Measurements from ENCODE around the gene DENND2D. TPM values are rescaled to one million over a fixed set of nuclear protein-coding genes. Genes with fewer than 3 reads are reported as not detected.
A peak's percentile ranks its signal among the peaks of the same experiment; 100 is the strongest.

Gene DENND2D, protein sequence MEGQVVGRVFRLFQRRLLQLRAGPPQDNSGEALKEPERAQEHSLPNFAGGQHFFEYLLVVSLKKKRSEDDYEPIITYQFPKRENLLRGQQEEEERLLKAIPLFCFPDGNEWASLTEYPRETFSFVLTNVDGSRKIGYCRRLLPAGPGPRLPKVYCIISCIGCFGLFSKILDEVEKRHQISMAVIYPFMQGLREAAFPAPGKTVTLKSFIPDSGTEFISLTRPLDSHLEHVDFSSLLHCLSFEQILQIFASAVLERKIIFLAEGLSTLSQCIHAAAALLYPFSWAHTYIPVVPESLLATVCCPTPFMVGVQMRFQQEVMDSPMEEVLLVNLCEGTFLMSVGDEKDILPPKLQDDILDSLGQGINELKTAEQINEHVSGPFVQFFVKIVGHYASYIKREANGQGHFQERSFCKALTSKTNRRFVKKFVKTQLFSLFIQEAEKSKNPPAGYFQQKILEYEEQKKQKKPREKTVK
- total RNA-seq: 10 to 100 TPM; 26.7 to 48.9 (median 33.6) TPM

DNA sequence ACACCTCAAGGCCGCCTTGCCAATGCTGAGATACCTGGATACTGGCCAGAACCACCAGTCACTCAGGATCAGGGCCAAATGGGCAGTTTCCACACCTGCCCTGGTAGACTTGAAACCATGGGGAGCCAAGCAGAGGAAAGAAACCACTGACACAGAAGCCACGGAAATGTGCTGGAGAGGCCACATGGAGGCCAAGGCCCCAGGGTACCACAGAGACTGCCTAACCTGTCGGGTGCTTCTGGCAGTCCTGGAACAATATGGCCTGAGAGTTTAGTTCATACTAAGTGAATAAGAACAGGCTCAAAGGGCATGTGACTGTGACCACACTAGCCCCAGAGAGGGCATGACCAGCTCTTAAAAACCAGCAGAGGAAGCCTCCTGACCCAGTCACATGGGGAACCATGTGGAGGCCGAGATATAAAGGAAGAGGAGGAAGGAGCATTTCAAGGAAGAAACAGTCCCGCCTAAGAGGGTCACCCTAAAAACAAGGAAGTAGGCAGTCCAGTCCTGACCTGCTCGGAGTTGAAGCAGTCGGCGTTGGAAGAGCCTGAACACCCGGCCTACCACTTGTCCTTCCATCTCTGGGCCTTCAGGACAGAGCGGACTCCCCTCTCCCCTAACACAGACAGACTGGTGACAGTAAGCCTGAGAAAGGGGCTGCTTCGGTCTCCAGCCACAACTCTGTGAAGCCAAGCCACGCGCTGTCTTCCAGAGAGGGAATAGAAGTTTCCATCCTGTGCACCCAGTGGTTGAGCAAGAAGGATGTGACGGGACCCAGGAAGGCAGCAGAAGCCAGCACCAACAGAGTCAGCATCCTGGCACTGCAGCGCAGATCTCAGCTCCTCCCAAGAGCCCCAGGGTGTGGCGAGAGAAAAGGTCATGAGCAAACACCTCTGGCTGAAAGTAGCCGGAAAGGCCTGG, at the start of gene DENND2D:
Gene DENND2D, minus strand, starts transcription at position 766 of the 921 bp plus-strand sequence. Its CDS starts 187 bp downstream, at position 579.
- peak; percentile 79 to 90 for DNase-seq (ENCODE audit: low spot score in 2 of 2)
- intact Hi-C loops (cut with DNase I; ENCODE audit: low total_unique reads): no loop called here
- 70% methylated on average over 17 of the region's 17 CpGs for WGBS, 2 donors
- TF ChIP-seq, protein P1, sequence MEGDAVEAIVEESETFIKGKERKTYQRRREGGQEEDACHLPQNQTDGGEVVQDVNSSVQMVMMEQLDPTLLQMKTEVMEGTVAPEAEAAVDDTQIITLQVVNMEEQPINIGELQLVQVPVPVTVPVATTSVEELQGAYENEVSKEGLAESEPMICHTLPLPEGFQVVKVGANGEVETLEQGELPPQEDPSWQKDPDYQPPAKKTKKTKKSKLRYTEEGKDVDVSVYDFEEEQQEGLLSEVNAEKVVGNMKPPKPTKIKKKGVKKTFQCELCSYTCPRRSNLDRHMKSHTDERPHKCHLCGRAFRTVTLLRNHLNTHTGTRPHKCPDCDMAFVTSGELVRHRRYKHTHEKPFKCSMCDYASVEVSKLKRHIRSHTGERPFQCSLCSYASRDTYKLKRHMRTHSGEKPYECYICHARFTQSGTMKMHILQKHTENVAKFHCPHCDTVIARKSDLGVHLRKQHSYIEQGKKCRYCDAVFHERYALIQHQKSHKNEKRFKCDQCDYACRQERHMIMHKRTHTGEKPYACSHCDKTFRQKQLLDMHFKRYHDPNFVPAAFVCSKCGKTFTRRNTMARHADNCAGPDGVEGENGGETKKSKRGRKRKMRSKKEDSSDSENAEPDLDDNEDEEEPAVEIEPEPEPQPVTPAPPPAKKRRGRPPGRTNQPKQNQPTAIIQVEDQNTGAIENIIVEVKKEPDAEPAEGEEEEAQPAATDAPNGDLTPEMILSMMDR (IDR thresholded peaks at IDR 0.05): no peak
- no peak within 1 kb of the TSS for H3K4me3 ChIP-seq (ENCODE audit: low read depth, poor library complexity, severe bottlenecking)

DNA sequence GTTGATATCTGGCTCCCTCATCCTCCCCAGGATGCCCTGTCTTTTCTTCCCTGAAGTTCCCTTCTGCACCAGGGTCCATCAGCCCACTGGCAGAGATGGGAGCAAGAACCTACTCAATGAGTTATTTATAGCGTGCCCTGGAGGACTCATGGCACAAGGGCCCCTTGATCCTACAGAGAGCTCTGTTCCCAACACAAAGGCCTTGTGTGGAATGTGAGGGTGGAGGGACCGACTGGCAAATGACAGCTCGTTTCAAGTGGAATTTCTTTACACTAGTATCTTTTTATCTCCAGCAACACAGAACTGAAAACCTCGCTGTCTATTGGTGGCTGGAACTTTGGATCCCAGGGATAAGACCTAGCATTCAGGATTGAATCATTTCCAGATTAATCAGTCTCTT, 49.5 kb upstream of the DENND2D start:
- intact Hi-C loops (cut with DNase I; ENCODE audit: low total_unique reads): no loop called here
- H3K4me3 ChIP-seq (ENCODE audit: low read depth, poor library complexity, severe bottlenecking): no peak overlapping the region
- WGBS, 2 donors: 35 to 61% methylated on average over 4 of the region's 4 CpGs
- TF ChIP-seq POLR2A (IDR thresholded peaks at IDR 0.05): no peak
- TF ChIP-seq, protein P1 (IDR thresholded peaks at IDR 0.05): no peak
- DNase-seq (ENCODE audit: low spot score in 2 of 2): no peak

DNA sequence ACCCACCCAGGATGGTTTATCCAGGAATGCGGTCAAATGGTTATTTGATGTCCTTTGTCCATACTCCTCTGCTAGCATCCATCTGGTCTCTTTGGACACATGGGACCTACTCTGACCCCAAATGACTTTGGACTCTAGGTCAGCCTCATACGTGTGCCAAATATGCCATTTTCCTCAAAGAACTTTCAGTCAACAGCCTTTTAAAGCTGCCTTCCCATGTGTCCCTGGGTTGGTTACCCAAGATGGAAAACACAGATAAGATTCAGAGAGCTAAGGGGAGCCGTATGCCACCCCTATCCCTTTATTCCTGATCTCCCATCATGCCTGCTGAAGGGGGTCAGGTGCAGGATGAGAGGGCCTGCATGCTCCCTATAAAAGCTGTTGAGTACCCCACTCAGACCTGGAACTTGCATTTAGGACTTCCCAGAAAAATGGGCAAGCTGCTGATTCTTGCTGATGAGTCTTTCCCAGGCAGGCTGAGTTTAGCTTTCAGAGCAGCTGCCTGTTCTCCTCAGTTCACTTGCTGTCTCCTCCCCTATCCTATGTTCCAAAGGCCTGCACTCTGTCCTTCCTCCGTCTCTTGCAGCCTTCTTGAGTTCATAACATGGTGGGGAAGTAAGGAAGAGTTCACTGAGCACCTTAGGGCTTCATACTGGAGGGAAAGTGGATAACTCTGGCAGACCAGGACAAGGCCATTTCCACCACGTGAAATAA, 46.8 kb upstream of the DENND2D start:
- TF ChIP-seq, protein P1 (IDR thresholded peaks at IDR 0.05): no peak
- no peak for TF ChIP-seq POLR2A (IDR thresholded peaks at IDR 0.05)
- no peak for DNase-seq (ENCODE audit: low spot score in 2 of 2)
- WGBS, 2 donors: 83 to 89% methylated on average over 5 of the region's 5 CpGs
- H3K4me3 ChIP-seq (ENCODE audit: low read depth, poor library complexity, severe bottlenecking): no peak overlapping the region
- intact Hi-C loops (cut with DNase I; ENCODE audit: low total_unique reads): no loop called here

DNA sequence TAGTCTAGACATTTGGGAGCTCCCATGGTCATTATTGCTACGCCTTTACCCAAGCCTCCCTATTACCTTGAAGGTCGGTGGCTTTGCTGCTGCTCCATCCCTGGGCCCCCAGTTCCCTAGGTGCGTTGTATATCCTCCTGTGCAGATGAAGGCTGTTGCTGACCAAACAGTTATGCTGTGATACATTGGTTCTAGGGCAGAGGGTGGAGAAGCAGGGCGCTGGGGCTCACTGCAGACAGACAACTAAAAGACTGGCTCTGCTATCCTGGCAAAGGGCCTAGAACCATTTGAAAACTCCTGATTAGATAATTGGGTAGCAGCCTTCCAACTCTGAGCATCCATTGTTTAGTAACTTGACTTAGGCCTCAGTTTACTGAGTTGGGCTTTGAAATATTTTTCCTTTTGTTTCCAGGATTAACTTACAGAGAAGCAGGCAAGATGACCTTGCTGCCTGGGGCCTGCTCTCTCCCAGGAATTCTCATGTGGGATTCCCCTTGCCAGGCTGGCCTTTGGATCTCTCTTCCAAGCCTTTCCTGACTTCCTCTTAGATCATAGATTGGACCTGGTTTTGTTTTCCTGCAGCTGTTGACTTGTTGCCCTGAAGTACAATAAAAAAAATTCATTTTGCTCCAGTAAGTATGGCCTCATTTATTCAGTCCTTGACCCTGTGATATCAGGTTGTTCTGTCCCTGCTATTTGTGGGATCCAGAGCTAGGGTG, 42.5 kb upstream of the DENND2D start:
- TF ChIP-seq, protein P1 (IDR thresholded peaks at IDR 0.05): no peak
- no peak for TF ChIP-seq POLR2A (IDR thresholded peaks at IDR 0.05)
- intact Hi-C loops (cut with DNase I; ENCODE audit: low total_unique reads): loop anchor here (5.0 kb wide), 1 partner anchor 519 kb away; no protein-coding TSS in a partner anchor
- no peak for DNase-seq (ENCODE audit: low spot score in 2 of 2)
- no peak overlapping the region for H3K4me3 ChIP-seq (ENCODE audit: low read depth, poor library complexity, severe bottlenecking)
- 61 to 64% methylated on average over 4 of the region's 4 CpGs for WGBS, 2 donors

DNA sequence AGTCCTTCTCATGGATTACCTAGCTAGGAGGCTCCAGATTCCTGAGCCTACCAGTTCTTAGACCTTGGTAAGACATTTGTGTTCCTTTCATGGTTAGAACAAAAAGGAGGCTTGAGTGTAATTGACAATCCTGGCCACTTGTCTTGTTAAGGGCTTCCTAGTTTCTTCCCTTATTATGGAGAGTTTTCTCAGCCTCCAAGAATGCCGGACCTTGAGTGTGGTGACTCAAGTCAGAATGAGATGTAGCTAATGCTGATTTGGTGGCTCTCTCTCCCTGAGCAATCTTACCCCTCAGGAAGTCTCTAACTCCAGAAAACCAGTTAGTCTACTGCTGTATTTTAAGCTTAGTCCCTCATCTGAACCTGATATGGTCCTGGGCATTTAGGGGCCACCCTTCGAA, 41.4 kb upstream of the DENND2D start:
- intact Hi-C loops (cut with DNase I; ENCODE audit: low total_unique reads): loop anchor here (5.0 kb wide), 1 partner anchor 521 kb away; no protein-coding TSS in a partner anchor
- WGBS, 2 donors: 74 to 85% methylated on average over 2 of the region's 2 CpGs
- TF ChIP-seq, protein P1 (IDR thresholded peaks at IDR 0.05): no peak
- no peak for TF ChIP-seq POLR2A (IDR thresholded peaks at IDR 0.05)
- DNase-seq (ENCODE audit: low spot score in 2 of 2): no peak
- no peak overlapping the region for H3K4me3 ChIP-seq (ENCODE audit: low read depth, poor library complexity, severe bottlenecking)
